ENCODE measurements around the gene KRT20. TPM values are rescaled to one million over a fixed set of nuclear protein-coding genes. Genes with fewer than 3 reads are reported as not detected.

KRT20 gene
- total RNA-seq, 1 experiment from 2014 or later: not detected

DNA sequence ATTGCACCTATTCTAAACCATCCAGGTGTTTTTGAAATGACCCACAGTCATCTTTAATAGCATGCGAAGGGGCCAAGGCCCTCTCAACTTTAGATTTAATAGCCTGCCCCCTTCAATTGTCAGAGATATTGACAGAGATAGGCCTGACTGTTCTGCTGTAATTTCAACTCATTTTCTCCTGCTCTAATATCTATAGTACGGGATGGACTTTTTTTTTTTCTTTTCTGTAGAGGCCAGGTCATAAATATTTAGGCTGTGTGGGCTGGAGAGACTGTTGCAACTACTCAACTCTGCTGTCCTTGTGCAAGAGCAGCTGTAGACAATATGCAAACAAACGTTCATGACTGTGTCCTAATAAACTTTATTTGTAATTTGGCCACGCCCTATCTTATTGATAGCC lies 24.7 kb upstream of the KRT20 start:
- Histone ChIP-seq H4K20me1 (ENCODE audit: insufficient read depth) (no peaks in the 10 kb centered on the region), H3K4me1 (replicated peaks; ENCODE audit: insufficient read depth) (peaks cover 66% of the 10 kb centered on the region), H3K4me2 (peak overlapping the region; percentile 58), H3F3A (ENCODE audit: insufficient read depth, low read depth) (peaks cover 22% of the 10 kb centered on the region), H2AFZ (no peak overlapping the region), H3K4me3 (0 out of 2 replicates have a peak overlapping the region, but pooled peaks have one; percentile 16), H3K36me3 (ENCODE audit: low read depth) (no peaks in the 10 kb centered on the region), H3K9me2 (ENCODE audit: insufficient read depth) (no peaks in the 10 kb centered on the region), H3K9me3 (ENCODE audit: insufficient read depth, low read depth) (no peaks in the 10 kb centered on the region), H3K79me2 (ENCODE audit: low read depth) (no peaks in the 10 kb centered on the region), H3K27ac (peak overlapping the region; percentile 95), H3K27me3 (ENCODE audit: insufficient read depth, low read depth) (no peaks in the 10 kb centered on the region)
- ChIA-PET POLR2A (ENCODE audit: unreplicated experiment) (interaction anchor here (0.5 to 1.0 kb wide), 7 partner anchors 7 to 625 kb away, joined by 3 to 15 read pairs (median 4); partner anchors contain the start of gene KRT13), CTCF (interaction anchor here (0.7 to 1.5 kb wide), 3 partner anchors 413 to 744 kb away, joined by 3 to 11 read pairs (median 7); no protein-coding TSS in a partner anchor)
- peak in 1 of 2 experiments; percentile 90 for DNase-seq
- no TSS peak for BruUV-seq (replicated peaks)
- TF ChIP-seq EZH2 (IDR thresholded peaks at IDR 0.05; ENCODE audit: low read depth): no peak
- TF ChIP-seq, protein P1, sequence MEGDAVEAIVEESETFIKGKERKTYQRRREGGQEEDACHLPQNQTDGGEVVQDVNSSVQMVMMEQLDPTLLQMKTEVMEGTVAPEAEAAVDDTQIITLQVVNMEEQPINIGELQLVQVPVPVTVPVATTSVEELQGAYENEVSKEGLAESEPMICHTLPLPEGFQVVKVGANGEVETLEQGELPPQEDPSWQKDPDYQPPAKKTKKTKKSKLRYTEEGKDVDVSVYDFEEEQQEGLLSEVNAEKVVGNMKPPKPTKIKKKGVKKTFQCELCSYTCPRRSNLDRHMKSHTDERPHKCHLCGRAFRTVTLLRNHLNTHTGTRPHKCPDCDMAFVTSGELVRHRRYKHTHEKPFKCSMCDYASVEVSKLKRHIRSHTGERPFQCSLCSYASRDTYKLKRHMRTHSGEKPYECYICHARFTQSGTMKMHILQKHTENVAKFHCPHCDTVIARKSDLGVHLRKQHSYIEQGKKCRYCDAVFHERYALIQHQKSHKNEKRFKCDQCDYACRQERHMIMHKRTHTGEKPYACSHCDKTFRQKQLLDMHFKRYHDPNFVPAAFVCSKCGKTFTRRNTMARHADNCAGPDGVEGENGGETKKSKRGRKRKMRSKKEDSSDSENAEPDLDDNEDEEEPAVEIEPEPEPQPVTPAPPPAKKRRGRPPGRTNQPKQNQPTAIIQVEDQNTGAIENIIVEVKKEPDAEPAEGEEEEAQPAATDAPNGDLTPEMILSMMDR (conservative IDR thresholded peaks at IDR 0.05): no peak
- intact Hi-C loops (cut with micrococcal nuclease; ENCODE audit: unreplicated experiment): loop anchor here (1.0 to 5.0 kb wide), 11 partner anchors 53 to 757 kb away; no protein-coding TSS in a partner anchor

DNA sequence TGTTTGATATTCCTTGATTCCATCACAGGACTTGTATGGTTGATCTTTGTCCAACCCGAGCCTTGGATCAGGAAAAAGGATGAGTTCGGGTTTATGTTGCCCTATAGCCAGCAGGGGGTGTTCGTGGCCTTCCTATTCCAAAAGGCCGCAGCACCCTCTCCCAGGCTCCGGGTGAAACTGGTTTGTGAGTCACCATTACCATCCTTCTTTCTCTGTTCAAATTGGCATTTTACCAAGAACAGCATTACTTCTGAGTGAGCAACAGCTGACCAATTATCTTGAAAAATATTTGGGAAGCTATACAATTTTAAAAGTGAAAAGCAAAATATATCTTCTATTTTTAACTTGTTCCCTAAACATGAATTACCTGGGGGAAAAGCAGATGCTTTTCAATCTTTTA lies 24.3 kb upstream of the KRT20 start:
- Histone ChIP-seq H3K36me3 (ENCODE audit: low read depth) (no peaks in the 10 kb centered on the region), H4K20me1 (ENCODE audit: insufficient read depth) (no peaks in the 10 kb centered on the region), H3F3A (ENCODE audit: insufficient read depth, low read depth) (peaks cover 19% of the 10 kb centered on the region), H3K4me2 (peak overlapping the region; percentile 58), H3K4me3 (0 out of 2 replicates have a peak overlapping the region, but pooled peaks have one; percentile 16), H3K9me2 (ENCODE audit: insufficient read depth) (no peaks in the 10 kb centered on the region), H2AFZ (no peak overlapping the region), H3K4me1 (replicated peaks; ENCODE audit: insufficient read depth) (peaks cover 66% of the 10 kb centered on the region), H3K27ac (peak overlapping the region; percentile 95), H3K79me2 (ENCODE audit: low read depth) (no peaks in the 10 kb centered on the region), H3K27me3 (ENCODE audit: insufficient read depth, low read depth) (no peaks in the 10 kb centered on the region), H3K9me3 (ENCODE audit: insufficient read depth, low read depth) (no peaks in the 10 kb centered on the region)
- ChIA-PET CTCF (interaction anchor here (0.7 to 1.5 kb wide), 3 partner anchors 413 to 745 kb away, joined by 3 to 11 read pairs (median 7); no protein-coding TSS in a partner anchor), POLR2A (ENCODE audit: unreplicated experiment) (interaction anchor here (0.6 to 0.9 kb wide), 5 partner anchors 54 to 625 kb away, joined by 3 to 15 read pairs (median 4); no protein-coding TSS in a partner anchor)
- BruUV-seq (replicated peaks): no TSS peak
- TF ChIP-seq, protein P1 (conservative IDR thresholded peaks at IDR 0.05): peak; percentile 86
- TF ChIP-seq EZH2 (IDR thresholded peaks at IDR 0.05; ENCODE audit: low read depth): no peak
- peak; percentile 79 to 92 for DNase-seq
- intact Hi-C loops (cut with micrococcal nuclease; ENCODE audit: unreplicated experiment): loop anchor here (1.0 to 5.0 kb wide), 11 partner anchors 53 to 757 kb away; no protein-coding TSS in a partner anchor

DNA sequence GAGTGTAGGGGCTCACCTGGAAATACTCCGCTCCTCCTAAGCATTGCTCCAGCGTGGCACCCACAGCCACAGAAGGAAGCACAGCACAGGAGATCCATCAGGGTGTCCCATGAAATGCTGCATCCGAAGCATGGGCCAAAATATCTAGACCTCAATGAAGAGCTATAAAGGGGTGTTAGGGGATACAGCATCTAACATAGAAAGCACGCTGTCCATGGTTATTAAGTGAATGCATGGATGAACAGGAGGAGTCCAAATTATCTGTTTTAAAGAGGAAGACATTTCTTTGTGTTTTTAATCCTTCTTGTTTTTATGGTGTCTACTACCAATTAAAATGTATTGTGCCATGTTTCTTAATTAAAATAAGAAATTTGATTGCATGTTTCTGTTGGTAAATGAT lies 21.6 kb upstream of the KRT20 start:
- DNase-seq: no peak
- intact Hi-C loops (cut with micrococcal nuclease; ENCODE audit: unreplicated experiment): loop anchor here (5.0 kb wide), 2 partner anchors 496 to 511 kb away; no protein-coding TSS in a partner anchor
- POLR2A ChIA-PET (ENCODE audit: unreplicated experiment): interaction anchor here (0.5 kb wide), 1 partner anchor 599 kb away, joined by 8 read pairs; no protein-coding TSS in a partner anchor
- Histone ChIP-seq H3K79me2 (ENCODE audit: low read depth) (no peaks in the 10 kb centered on the region), H3K27ac (no peak overlapping the region), H3K4me3 (no peak overlapping the region), H3K27me3 (ENCODE audit: insufficient read depth, low read depth) (no peaks in the 10 kb centered on the region), H4K20me1 (ENCODE audit: insufficient read depth) (no peaks in the 10 kb centered on the region), H3F3A (ENCODE audit: insufficient read depth, low read depth) (peaks cover 40% of the 10 kb centered on the region), H3K9me3 (ENCODE audit: insufficient read depth, low read depth) (no peaks in the 10 kb centered on the region), H3K36me3 (ENCODE audit: low read depth) (no peaks in the 10 kb centered on the region), H2AFZ (no peak overlapping the region), H3K4me2 (no peak overlapping the region), H3K9me2 (ENCODE audit: insufficient read depth) (no peaks in the 10 kb centered on the region), H3K4me1 (replicated peaks; ENCODE audit: insufficient read depth) (peaks cover 69% of the 10 kb centered on the region)
- BruUV-seq (replicated peaks): no TSS peak
- CTCF ChIA-PET: interaction anchor here (0.6 to 1.1 kb wide), 3 partner anchors 42 to 513 kb away, joined by 3 to 9 read pairs (median 4); no protein-coding TSS in a partner anchor
- no peak for TF ChIP-seq EZH2 (IDR thresholded peaks at IDR 0.05; ENCODE audit: low read depth)
- TF ChIP-seq, protein P1 (conservative IDR thresholded peaks at IDR 0.05): no peak

Measured in PC-9 (cell line).